Mesendoderm (in vitro differentiated cells): ENCODE data around the gene PEX11B.

Experiments
- DNase-seq: peaks from one replicate; pipeline ENCODE4 v3.0.0; 2013
- H2AK5ac ChIP-seq: 2 replicates; pipeline ENCODE4 v1.6.1; 2013; ENCODE audit warnings: low read length, inconsistent platforms
- H2BK120ac ChIP-seq: 2 replicates; pipeline ENCODE4 v1.6.1; 2013; ENCODE audit warnings: low read depth, mild to moderate bottlenecking, low read length, moderate library complexity, mixed read lengths
- H2BK15ac ChIP-seq: replicated peaks from 2 replicates; pipeline ENCODE4 v1.6.1; 2013; ENCODE audit warnings: low read depth, mild to moderate bottlenecking, moderate library complexity
- H2BK5ac ChIP-seq: 2 replicates; pipeline ENCODE4 v1.6.1; 2013; ENCODE audit warnings: low read length, inconsistent platforms
- H3K18ac ChIP-seq: 2 replicates; pipeline ENCODE4 v1.6.1; 2013; ENCODE audit warnings: mild to moderate bottlenecking, low read length, mixed read lengths
- H3K23ac ChIP-seq: one replicate; pipeline ENCODE4 v1.6.1; 2013; ENCODE audit warnings: low read length
- H3K27ac ChIP-seq: 2 replicates; pipeline ENCODE4 v1.5.1; 2013; ENCODE audit warnings: low read depth, mild to moderate bottlenecking, inconsistent platforms, low read length, moderate library complexity
- H3K27me3 ChIP-seq: 2 replicates; pipeline ENCODE4 v1.6.1; 2013; ENCODE audit warnings: low read length, control low read depth, mild to moderate bottlenecking, inconsistent platforms; ENCODE audit not compliant: insufficient read depth, poor library complexity
- H3K36me3 ChIP-seq: 2 replicates; pipeline ENCODE4 v1.6.1; 2013; ENCODE audit warnings: low read length, inconsistent platforms; ENCODE audit not compliant: control insufficient read depth, insufficient read depth
- H3K4ac ChIP-seq: one replicate; pipeline ENCODE4 v1.6.1; 2013; ENCODE audit warnings: low read depth, mild to moderate bottlenecking, low read length, moderate library complexity
- H3K4me1 ChIP-seq: 2 replicates; pipeline ENCODE4 v1.6.1; 2013; ENCODE audit warnings: low read depth, low read length, inconsistent platforms; ENCODE audit not compliant: control insufficient read depth
- H3K4me2 ChIP-seq: 2 replicates; pipeline ENCODE4 v1.6.1; 2013; ENCODE audit warnings: low read length
- H3K4me3 ChIP-seq: 2 replicates; pipeline ENCODE4 v1.5.1; 2013; ENCODE audit warnings: mild to moderate bottlenecking, low read length
- H3K56ac ChIP-seq: one replicate; pipeline ENCODE4 v1.6.1; 2013; ENCODE audit warnings: low read length
- H3K79me1 ChIP-seq: 2 replicates; pipeline ENCODE4 v1.6.1; 2013; ENCODE audit warnings: low read length, inconsistent platforms
- H3K79me2 ChIP-seq: 2 replicates; pipeline ENCODE4 v1.6.1; 2013; ENCODE audit warnings: mild to moderate bottlenecking, low read length; ENCODE audit not compliant: control insufficient read depth, insufficient read depth
- H3K9ac ChIP-seq: 2 replicates; pipeline ENCODE4 v1.6.1; 2013; ENCODE audit warnings: low read length, inconsistent platforms
- H4K5ac ChIP-seq: one replicate; pipeline ENCODE4 v1.6.1; 2013; ENCODE audit warnings: low read length
- H4K8ac ChIP-seq: one replicate; pipeline ENCODE4 v1.6.1; 2013; ENCODE audit warnings: low read depth, mild to moderate bottlenecking, control low read depth, low read length, moderate library complexity
- WGBS: extraction: QIAGEN DNeasy Blood & Tissue Kit; methylation state at CpG from one replicate; pipeline ENCODE4 v1.1.7; 2013; ENCODE audit warnings: low lambda C conversion rate, missing lambda C conversion rate; ENCODE audit not compliant: insufficient coverage; ENCODE audit errors: extremely low coverage; 5-methylcytosine and 5-hydroxymethylcytosine counted together

Gene PEX11B

DNA sequence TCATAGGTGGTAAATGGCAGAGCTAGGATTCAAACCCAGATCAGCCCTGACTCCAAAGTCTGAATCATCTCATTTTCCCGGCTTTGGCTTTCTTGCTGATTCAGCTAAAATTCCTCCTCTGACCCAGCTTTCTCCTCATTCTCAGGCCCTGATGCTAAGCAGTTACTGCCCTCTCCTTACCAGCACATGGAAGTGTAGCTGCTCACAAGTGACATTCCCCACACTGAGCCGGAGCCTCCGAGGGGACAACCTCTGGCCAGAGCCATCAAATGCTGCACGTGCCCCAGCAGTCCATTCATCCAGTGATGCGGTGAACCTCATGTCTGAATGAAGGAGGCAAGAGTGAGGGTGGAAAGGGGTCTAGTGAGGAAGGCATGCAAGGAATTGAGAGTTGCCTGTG is 19.8 kb downstream of the PEX11B start:
- no peak overlapping the region for H4K5ac ChIP-seq
- H3K4me3 ChIP-seq: no peak overlapping the region
- H3K9ac ChIP-seq: no peak overlapping the region
- H2AK5ac ChIP-seq: no peak overlapping the region
- no peaks in the 10 kb centered on the region for H3K4me1 ChIP-seq
- no peak overlapping the region for H3K4ac ChIP-seq
- no peaks in the 10 kb centered on the region for H3K27me3 ChIP-seq
- WGBS: no CpG with 5 or more reads among the region's 5 CpGs
- H3K18ac ChIP-seq: no peak overlapping the region
- no peak overlapping the region for H2BK15ac ChIP-seq
- no peak for DNase-seq
- no peak overlapping the region for H4K8ac ChIP-seq
- H2BK120ac ChIP-seq: no peak overlapping the region
- no peak overlapping the region for H3K4me2 ChIP-seq
- no peak overlapping the region for H2BK5ac ChIP-seq
- no peaks in the 10 kb centered on the region for H3K36me3 ChIP-seq
- no peak overlapping the region for H3K23ac ChIP-seq
- no peak overlapping the region for H3K56ac ChIP-seq
- H3K27ac ChIP-seq: no peak overlapping the region
- H3K79me1 ChIP-seq: no peaks in the 10 kb centered on the region
- no peaks in the 10 kb centered on the region for H3K79me2 ChIP-seq

- DNase-seq: no peak
- H3K56ac ChIP-seq: no peak overlapping the region
- H3K4me3 ChIP-seq: no peak overlapping the region
- no peaks in the 10 kb centered on the region for H3K4me1 ChIP-seq
- H2BK5ac ChIP-seq: no peak overlapping the region
- no peak overlapping the region for H3K4ac ChIP-seq
- no CpG with 5 or more reads among the region's 1 CpG for WGBS
- no peaks in the 10 kb centered on the region for H3K79me2 ChIP-seq
- H3K4me2 ChIP-seq: no peak overlapping the region
- no peak overlapping the region for H3K18ac ChIP-seq
- no peak overlapping the region for H2BK15ac ChIP-seq
- H2BK120ac ChIP-seq: no peak overlapping the region
- no peaks in the 10 kb centered on the region for H3K36me3 ChIP-seq
- no peaks in the 10 kb centered on the region for H3K79me1 ChIP-seq
- no peaks in the 10 kb centered on the region for H3K27me3 ChIP-seq
- H4K5ac ChIP-seq: no peak overlapping the region
- H2AK5ac ChIP-seq: no peak overlapping the region
- no peak overlapping the region for H3K9ac ChIP-seq
- H3K23ac ChIP-seq: no peak overlapping the region
- no peak overlapping the region for H4K8ac ChIP-seq
- no peak overlapping the region for H3K27ac ChIP-seq
Measured at GRCh38 chr1:145897969-145898368, 20.5 kb downstream of the PEX11B start.

DNA sequence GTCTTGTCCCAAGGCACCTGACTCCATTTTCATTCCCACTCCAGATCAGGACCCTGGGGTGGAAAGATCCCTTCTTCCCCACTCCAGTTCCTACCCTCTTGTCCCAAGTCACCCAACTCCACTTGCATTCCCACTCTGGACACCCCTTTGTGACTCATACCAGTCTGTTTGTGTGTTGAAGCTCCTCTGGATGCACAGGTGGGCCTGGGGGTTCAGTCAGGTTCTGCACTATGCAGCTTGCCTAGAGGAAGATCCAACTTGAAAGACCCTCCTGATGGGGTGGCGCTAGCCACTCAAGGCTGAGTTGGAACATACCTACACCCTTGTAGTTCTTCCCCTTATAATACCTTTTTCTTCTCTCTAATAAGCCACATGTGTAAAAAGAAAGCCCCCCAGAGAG is 23.0 kb downstream of the PEX11B start:
- Histone ChIP-seq H3K56ac (no peak overlapping the region), H3K27ac (no peak overlapping the region), H3K9ac (no peak overlapping the region), H4K8ac (no peak overlapping the region), H3K4me3 (no peak overlapping the region), H3K27me3 (no peaks in the 10 kb centered on the region), H4K5ac (no peak overlapping the region), H2BK15ac (no peak overlapping the region), H3K23ac (no peak overlapping the region), H2AK5ac (no peak overlapping the region), H3K4me2 (no peak overlapping the region), H3K36me3 (no peaks in the 10 kb centered on the region), H2BK120ac (no peak overlapping the region), H3K79me1 (no peaks in the 10 kb centered on the region), H3K4me1 (peaks cover 4% of the 10 kb centered on the region), H3K79me2 (no peaks in the 10 kb centered on the region), H3K18ac (no peak overlapping the region), H2BK5ac (no peak overlapping the region), H3K4ac (no peak overlapping the region)
- no CpG with 5 or more reads among the region's 1 CpG for WGBS
- DNase-seq: no peak

DNA sequence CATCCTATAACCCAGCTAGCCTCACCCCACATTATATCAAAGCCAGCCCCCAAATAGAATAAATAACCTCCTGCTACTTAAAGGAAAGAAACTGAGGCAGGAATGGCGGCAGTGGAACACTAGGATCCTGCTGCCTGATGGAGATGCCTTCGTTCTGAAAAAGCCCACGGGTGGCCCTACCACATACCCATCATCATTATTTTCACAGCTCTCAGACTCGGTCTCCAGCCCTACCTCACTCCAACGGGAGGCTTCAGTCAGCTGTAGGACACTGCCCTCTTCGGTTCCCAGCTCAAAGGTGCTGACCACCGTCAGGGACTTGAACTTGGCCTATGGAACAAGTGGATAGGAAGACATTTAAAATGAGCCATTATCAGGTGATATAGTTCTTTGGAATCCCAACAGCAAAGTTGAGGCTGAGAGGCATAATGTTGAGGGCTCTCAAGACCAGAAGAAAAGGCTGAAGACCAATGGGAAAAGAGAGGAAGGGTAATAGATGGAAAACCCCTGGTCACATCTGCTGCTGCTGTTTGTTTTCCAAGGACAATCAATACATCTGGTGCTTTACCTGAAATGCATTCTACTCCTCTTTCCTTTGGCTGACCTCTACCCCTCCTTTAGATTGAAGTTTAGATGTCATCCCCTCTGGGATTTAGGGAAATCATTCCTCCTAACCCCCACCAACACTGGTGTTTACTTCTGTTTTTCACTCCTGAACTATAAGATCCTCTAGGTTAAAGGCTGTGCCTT is 25.0 kb downstream of the PEX11B start:
- Histone ChIP-seq H3K18ac (no peak overlapping the region), H3K4me3 (no peak overlapping the region), H3K56ac (no peak overlapping the region), H3K4me2 (no peak overlapping the region), H4K8ac (no peak overlapping the region), H3K27me3 (no peaks in the 10 kb centered on the region), H3K79me2 (no peaks in the 10 kb centered on the region), H2BK5ac (no peak overlapping the region), H2BK120ac (no peak overlapping the region), H3K27ac (no peak overlapping the region), H3K4me1 (peaks cover 4% of the 10 kb centered on the region), H3K36me3 (no peaks in the 10 kb centered on the region), H3K9ac (no peak overlapping the region), H3K79me1 (no peaks in the 10 kb centered on the region), H2AK5ac (no peak overlapping the region), H2BK15ac (no peak overlapping the region), H3K4ac (no peak overlapping the region), H4K5ac (no peak overlapping the region), H3K23ac (no peak overlapping the region)
- WGBS: no CpG with 5 or more reads among the region's 7 CpGs
- no peak for DNase-seq

GRCh38 chr1:145892486-145893087 is 25.9 kb downstream of the PEX11B start:
- no CpG with 5 or more reads among the region's 3 CpGs for WGBS
- Histone ChIP-seq H2AK5ac (no peak overlapping the region), H4K8ac (no peak overlapping the region), H3K79me2 (no peaks in the 10 kb centered on the region), H3K4me1 (peaks cover 4% of the 10 kb centered on the region), H3K4me2 (peak overlapping the region; percentile 18), H3K36me3 (no peaks in the 10 kb centered on the region), H3K9ac (peak overlapping the region; percentile 43), H2BK15ac (no peak overlapping the region), H3K79me1 (no peaks in the 10 kb centered on the region), H3K56ac (peak overlapping the region; percentile 70), H4K5ac (peak overlapping the region; percentile 41), H3K27me3 (no peaks in the 10 kb centered on the region), H2BK5ac (no peak overlapping the region), H3K4ac (no peak overlapping the region), H3K18ac (peak overlapping the region; percentile 54), H3K23ac (no peak overlapping the region), H2BK120ac (no peak overlapping the region), H3K4me3 (no peak overlapping the region), H3K27ac (no peak overlapping the region)
- no peak for DNase-seq
